Keratinocyte (primary cell): ENCODE measurements around the gene TTYH2. TPM values are rescaled to one million over a fixed set of nuclear protein-coding genes. Genes with fewer than 3 reads are reported as not detected.

Experiments
- DNase-seq: peaks from one replicate; pipeline ENCODE4 v3.0.0-alpha.2; 2011; ENCODE audit warnings: low read depth, missing footprints, low spot score
- FAIRE-seq: peaks from 2 replicates; lab custom pipeline; 2011; peaks lifted over from hg19 to GRCh38; lab: Jason Lieb, UNC
- H2AFZ ChIP-seq: 2 replicates; pipeline ENCODE4 v1.6.0; 2012; ENCODE audit warnings: low read length, control low read depth, inconsistent platforms; ENCODE audit not compliant: control insufficient read depth
- H3K27ac ChIP-seq: 2 replicates; pipeline ENCODE4 v1.5.1; 2011; ENCODE audit warnings: low read length; ENCODE audit not compliant: control insufficient read depth, insufficient read depth
- H3K27me3 ChIP-seq: 3 replicates; pipeline ENCODE4 v1.6.0; 2011; ENCODE audit warnings: low read length; ENCODE audit not compliant: control insufficient read depth, insufficient read depth; ENCODE audit errors: extremely low read depth
- H3K36me3 ChIP-seq, 2 experiments: 2 replicates in 1 of 2; 3 replicates in 1 of 2; pipeline ENCODE4 v1.5.1; 2011; ENCODE audit warnings: low read length in 2 of 2, mild to moderate bottlenecking in 1 of 2; ENCODE audit not compliant: control insufficient read depth in 2 of 2, insufficient read depth in 2 of 2; ENCODE audit errors: extremely low read depth in 1 of 2
- H3K4me1 ChIP-seq: 3 replicates; pipeline ENCODE4 v1.5.1; 2011; ENCODE audit warnings: low read length; ENCODE audit not compliant: control insufficient read depth, insufficient read depth; ENCODE audit errors: extremely low read depth
- H3K4me2 ChIP-seq: 3 replicates; pipeline ENCODE4 v1.6.0; 2011; ENCODE audit warnings: low read depth, low read length; ENCODE audit not compliant: control insufficient read depth, insufficient read depth; ENCODE audit errors: extremely low read depth
- H3K4me3 ChIP-seq, 3 experiments: fragments of 200-600 bp in 1 of 3; sonication (generic) in 1 of 3; 2 replicates in 2 of 3; 3 replicates in 1 of 3; pipeline ENCODE4 v1.5.1; 2011 to 2016; ENCODE audit warnings: low read length in 3 of 3, mild to moderate bottlenecking in 3 of 3, control low read depth in 2 of 3, inconsistent platforms in 1 of 3, low read depth in 1 of 3, mixed read lengths in 1 of 3, mixed run types in 1 of 3, moderate library complexity in 1 of 3; ENCODE audit not compliant: control insufficient read depth in 2 of 3, insufficient read depth in 2 of 3; ENCODE audit errors: extremely low read depth in 1 of 3
- H3K79me2 ChIP-seq: 2 replicates; pipeline ENCODE4 v1.6.0; 2012; ENCODE audit warnings: low read length; ENCODE audit not compliant: control insufficient read depth, insufficient read depth
- H3K9ac ChIP-seq: 3 replicates; pipeline ENCODE4 v1.6.0; 2011; ENCODE audit warnings: low read length; ENCODE audit not compliant: control insufficient read depth, insufficient read depth; ENCODE audit errors: extremely low read depth
- H3K9me1 ChIP-seq: 3 replicates; pipeline ENCODE4 v1.6.0; 2011; ENCODE audit warnings: low read length; ENCODE audit not compliant: control insufficient read depth, insufficient read depth; ENCODE audit errors: extremely low read depth
- H3K9me3 ChIP-seq: 2 replicates; pipeline ENCODE4 v1.5.1; 2012; ENCODE audit warnings: low read depth, low read length; ENCODE audit not compliant: control insufficient read depth
- H4K20me1 ChIP-seq: 3 replicates; pipeline ENCODE4 v1.6.0; 2011; ENCODE audit warnings: low read length; ENCODE audit not compliant: control insufficient read depth, insufficient read depth; ENCODE audit errors: extremely low read depth
- EZH2 ChIP-seq: IDR thresholded peaks from one replicate; pipeline ENCODE4 v1.6.1; 2012; ENCODE audit warnings: inconsistent platforms, mild to moderate bottlenecking, low read length, moderate library complexity
- dilution Hi-C: fragments of 300-500 bp; cut with MboI; formaldehyde crosslinking; loops from one replicate; pipeline ENCODE4 v1.7.0; 2020; ENCODE audit warnings: low sequenced_read_pairs; ENCODE audit not compliant: extremely low pct_ligation_motif_present
- polyA plus RNA-seq, 5 experiments: library from polyadenylated mRNA; depleted of rRNA in 3 of 5; stranded (reverse) in 3 of 5; stranded (forward) in 1 of 5; unstranded in 1 of 5; fragments of >200 nt; gene quantifications; 1 replicate in 1 of 5; 2 replicates in 3 of 5; 3 replicates in 1 of 5; pipeline versions ENCODE4 v1.2.1 to v1.2.3, GENCODE V29; 2011 to 2012; ENCODE audit warnings: missing spikeins in 2 of 5, low read depth in 1 of 5, low replicate concordance in 1 of 5
- TF ChIP-seq, protein P1 (sequence below), 3 experiments: IDR thresholded peaks in 1 of 3; conservative IDR thresholded peaks in 1 of 3; optimal IDR thresholded peaks in 1 of 3; 2 replicates in 2 of 3; 3 replicates in 1 of 3; pipeline versions ENCODE3 to v1.5.1; 2011; ENCODE audit warnings: low read length in 3 of 3, mild to moderate bottlenecking in 3 of 3, moderate library complexity in 2 of 3, control low read depth in 1 of 3, inconsistent platforms in 1 of 3; ENCODE audit not compliant: insufficient read depth in 2 of 3; ENCODE audit errors: extremely low read depth in 1 of 3

TTYH2 gene
- polyA plus RNA-seq, 1 donor (not counting 4 experiments of a cell fraction or from before 2014, with no cell fraction given) = 3.7 TPM

GRCh38 chr17:74211912-74212208 is 1.5 kb upstream of the TTYH2 start:
- no peaks in the 10 kb centered on the region for H3K9me3 ChIP-seq
- no peak overlapping the region for H2AFZ ChIP-seq
- peaks cover 12 to 39% of the 10 kb centered on the region in 2 experiments for H3K36me3 ChIP-seq
- H4K20me1 ChIP-seq = peaks cover 40% of the 10 kb centered on the region
- peaks cover 58% of the 10 kb centered on the region for H3K4me1 ChIP-seq
- H3K4me2 ChIP-seq = peak overlapping the region; percentile 88
- H3K27ac ChIP-seq = peak overlapping the region; percentile 10
- TF ChIP-seq, protein P1, sequence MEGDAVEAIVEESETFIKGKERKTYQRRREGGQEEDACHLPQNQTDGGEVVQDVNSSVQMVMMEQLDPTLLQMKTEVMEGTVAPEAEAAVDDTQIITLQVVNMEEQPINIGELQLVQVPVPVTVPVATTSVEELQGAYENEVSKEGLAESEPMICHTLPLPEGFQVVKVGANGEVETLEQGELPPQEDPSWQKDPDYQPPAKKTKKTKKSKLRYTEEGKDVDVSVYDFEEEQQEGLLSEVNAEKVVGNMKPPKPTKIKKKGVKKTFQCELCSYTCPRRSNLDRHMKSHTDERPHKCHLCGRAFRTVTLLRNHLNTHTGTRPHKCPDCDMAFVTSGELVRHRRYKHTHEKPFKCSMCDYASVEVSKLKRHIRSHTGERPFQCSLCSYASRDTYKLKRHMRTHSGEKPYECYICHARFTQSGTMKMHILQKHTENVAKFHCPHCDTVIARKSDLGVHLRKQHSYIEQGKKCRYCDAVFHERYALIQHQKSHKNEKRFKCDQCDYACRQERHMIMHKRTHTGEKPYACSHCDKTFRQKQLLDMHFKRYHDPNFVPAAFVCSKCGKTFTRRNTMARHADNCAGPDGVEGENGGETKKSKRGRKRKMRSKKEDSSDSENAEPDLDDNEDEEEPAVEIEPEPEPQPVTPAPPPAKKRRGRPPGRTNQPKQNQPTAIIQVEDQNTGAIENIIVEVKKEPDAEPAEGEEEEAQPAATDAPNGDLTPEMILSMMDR (optimal IDR thresholded peaks at IDR 0.05 in 1 of 3, IDR thresholded peaks at IDR 0.05 in 1 of 3, conservative IDR thresholded peaks at IDR 0.05 in 1 of 3; ENCODE audit: extremely low read depth in 1 of 3, insufficient read depth in 2 of 3, low read length in 3 of 3) = no peak
- no peak for TF ChIP-seq EZH2
- peaks cover 15% of the 10 kb centered on the region for H3K27me3 ChIP-seq
- H3K9me1 ChIP-seq = peaks cover 4% of the 10 kb centered on the region
- H3K79me2 ChIP-seq = peaks cover 19% of the 10 kb centered on the region
- peak overlapping the region; percentile 80 for H3K9ac ChIP-seq
- peak overlapping the region; percentile 47 to 87 (median 79) for H3K4me3 ChIP-seq
- FAIRE-seq (no peak), DNase-seq (no peak)
- dilution Hi-C loops = no loop called here

- peak overlapping the region; percentile 88 for H3K4me2 ChIP-seq
- peaks cover 4% of the 10 kb centered on the region for H3K9me1 ChIP-seq
- peak overlapping the region; percentile 80 for H3K9ac ChIP-seq
- dilution Hi-C loops = no loop called here
- TF ChIP-seq, protein P1 (optimal IDR thresholded peaks at IDR 0.05 in 1 of 3, IDR thresholded peaks at IDR 0.05 in 1 of 3, conservative IDR thresholded peaks at IDR 0.05 in 1 of 3; ENCODE audit: extremely low read depth in 1 of 3, insufficient read depth in 2 of 3, low read length in 3 of 3) = no peak
- no peak for TF ChIP-seq EZH2
- peaks cover 8 to 34% of the 10 kb centered on the region in 2 experiments for H3K36me3 ChIP-seq
- peaks cover 35% of the 10 kb centered on the region for H4K20me1 ChIP-seq
- FAIRE-seq (no peak), DNase-seq (no peak)
- peaks cover 14% of the 10 kb centered on the region for H3K79me2 ChIP-seq
- H3K4me1 ChIP-seq = peaks cover 53% of the 10 kb centered on the region
- peak overlapping the region; percentile 79 for H3K27ac ChIP-seq
- peaks cover 15% of the 10 kb centered on the region for H3K27me3 ChIP-seq
- H2AFZ ChIP-seq = peak overlapping the region; percentile 96
- H3K4me3 ChIP-seq = peak overlapping the region; percentile 47 to 87 (median 79)
- no peaks in the 10 kb centered on the region for H3K9me3 ChIP-seq
Observed at GRCh38 chr17:74212209-74212912, 1.0 kb upstream of the TTYH2 start.
